ENCODE data around the gene TGFBR3. TPM values are rescaled to one million over a fixed set of nuclear protein-coding genes. Genes with fewer than 3 reads are reported as not detected.

TGFBR3 gene
- total RNA-seq, 1 experiment from 2014 or later, result 14.5 TPM

DNA sequence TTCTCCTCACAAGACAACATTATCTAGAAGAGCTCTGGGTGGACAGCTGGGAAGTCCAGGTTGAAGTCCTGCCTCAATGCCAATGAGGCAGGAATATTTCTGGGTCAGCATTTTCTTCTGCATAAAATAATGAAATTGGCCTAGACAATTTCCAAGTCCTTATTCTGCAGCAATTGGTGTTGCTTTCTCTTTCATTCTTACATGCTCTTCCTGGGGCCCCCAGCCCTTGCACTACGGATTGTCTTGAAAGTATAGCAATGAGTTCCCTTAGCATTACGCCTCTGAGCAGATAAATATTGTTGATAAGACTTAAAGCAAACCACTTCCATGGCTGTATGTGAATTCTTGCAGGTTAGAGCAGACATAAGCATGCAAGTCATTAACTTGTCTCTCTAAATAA lies 188.5 kb downstream of the TGFBR3 start:
- DNase-seq (ENCODE audit: low read depth, low spot score) (no peak), ATAC-seq (no peak)
- ChIA-PET CTCF (no interaction called here), POLR2A (no interaction called here)
- Histone ChIP-seq H3K27ac (ENCODE audit: low read length) (no peak overlapping the region), H3K36me3 (ENCODE audit: control insufficient read depth, insufficient read depth, low read length) (no peaks in the 10 kb centered on the region), H3K27me3 (ENCODE audit: control insufficient read depth, insufficient read depth, low read length) (no peaks in the 10 kb centered on the region), H3K4me3 (ENCODE audit: low read depth in 2 of 2, low read length in 2 of 2) (no peak overlapping the region), H3K4me1 (ENCODE audit: control insufficient read depth, insufficient read depth, low read length) (no peaks in the 10 kb centered on the region; the same call in 1 of the 2 replicates), H3K9me3 (ENCODE audit: control insufficient read depth, insufficient read depth, low read depth, low read length) (no peaks in the 10 kb centered on the region)
- TF ChIP-seq TCF7L2 (IDR thresholded peaks at IDR 0.05; ENCODE audit: low read depth, low read length), result no peak
- no peak for TF ChIP-seq POLR2AphosphoS5 (IDR thresholded peaks at IDR 0.05; ENCODE audit: low read depth, low read length)
- TF ChIP-seq CTCF (IDR thresholded peaks at IDR 0.05), result no peak
- TF ChIP-seq REST (IDR thresholded peaks at IDR 0.05; ENCODE audit: insufficient read depth in 1 of 2, low read depth in 2 of 2, low read length in 1 of 2), result no peak
- no peak for TF ChIP-seq SIN3A (IDR thresholded peaks at IDR 0.05; ENCODE audit: borderline replicate concordance, insufficient read depth, low read depth, low read length)
- in situ Hi-C loops (cut with HindIII; ENCODE audit: low pct_unique_long_range_greater_than_20kb, low sequenced_read_pairs) (no loop called here), intact Hi-C loops (cut with micrococcal nuclease; ENCODE audit: unreplicated experiment) (no loop called here)
- BruUV-seq (replicated peaks), result no TSS peak

DNA sequence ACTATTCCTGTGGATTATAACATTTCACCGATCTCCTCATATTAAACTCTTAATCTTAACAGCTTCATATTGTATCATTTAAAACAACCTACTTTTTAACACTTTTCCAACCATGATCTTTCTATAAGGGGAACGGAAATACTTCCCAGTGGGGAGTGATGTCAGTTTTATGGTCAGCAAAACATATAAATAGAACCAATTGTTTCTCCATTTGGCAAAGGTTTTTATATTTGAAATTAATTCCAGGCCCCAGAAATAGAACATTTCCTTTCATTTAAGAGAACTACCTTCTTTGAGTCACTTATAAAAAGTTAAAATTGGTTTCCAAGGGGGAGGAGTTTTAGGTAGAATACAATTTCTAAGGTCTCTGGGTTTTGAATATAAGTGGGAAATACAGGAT lies 189.6 kb downstream of the TGFBR3 start:
- Histone ChIP-seq H3K9me3 (ENCODE audit: control insufficient read depth, insufficient read depth, low read depth, low read length) (no peaks in the 10 kb centered on the region), H3K4me3 (ENCODE audit: low read depth in 2 of 2, low read length in 2 of 2) (no peak overlapping the region), H3K27me3 (ENCODE audit: control insufficient read depth, insufficient read depth, low read length) (no peaks in the 10 kb centered on the region), H3K36me3 (ENCODE audit: control insufficient read depth, insufficient read depth, low read length) (no peaks in the 10 kb centered on the region), H3K27ac (ENCODE audit: low read length) (no peak overlapping the region), H3K4me1 (ENCODE audit: control insufficient read depth, insufficient read depth, low read length) (no peaks in the 10 kb centered on the region; the same call in 1 of the 2 replicates)
- POLR2A ChIA-PET, result no interaction called here
- TF ChIP-seq SIN3A (IDR thresholded peaks at IDR 0.05; ENCODE audit: borderline replicate concordance, insufficient read depth, low read depth, low read length) (no peak), TCF7L2 (IDR thresholded peaks at IDR 0.05; ENCODE audit: low read depth, low read length) (no peak), CTCF (IDR thresholded peaks at IDR 0.05) (no peak), REST (IDR thresholded peaks at IDR 0.05; ENCODE audit: insufficient read depth in 1 of 2, low read depth in 2 of 2, low read length in 1 of 2) (no peak), POLR2AphosphoS5 (IDR thresholded peaks at IDR 0.05; ENCODE audit: low read depth, low read length) (no peak)
- in situ Hi-C loops (cut with HindIII; ENCODE audit: low pct_unique_long_range_greater_than_20kb, low sequenced_read_pairs), result no loop called here
- CTCF ChIA-PET, result no interaction called here
- BruUV-seq (replicated peaks), result no TSS peak
- intact Hi-C loops (cut with micrococcal nuclease; ENCODE audit: unreplicated experiment), result no loop called here
- ATAC-seq (no peak), DNase-seq (ENCODE audit: low read depth, low spot score) (no peak)

Data from Panc1 (cell line).